Upper lobe of left lung (tissue), 6 donors: Measurements from ENCODE around the gene LCN15. TPM values are rescaled to one million over a fixed set of nuclear protein-coding genes. Genes with fewer than 3 reads are reported as not detected.

Source experiments
- ATAC-seq, 2 donors: fragments of 200-7000 bp; cut with Tn5 transposase; one replicate each; pipeline ENCODE4 v1.9.1; 2022; ENCODE audit warnings: mild to moderate bottlenecking in 2 of 2, moderate library complexity in 2 of 2; ENCODE audit not compliant: low FRiP score in 2 of 2
- DNase-seq, 2 donors: peaks; one replicate each; pipeline ENCODE4 v3.0.0-alpha.2; 2019 to 2020
- H3K27ac ChIP-seq, 4 donors: fragments of 200-600 bp; sonication (generic); one replicate each; pipeline ENCODE4 v1.5.1; 2016 to 2019
- H3K27me3 ChIP-seq, 4 donors: fragments of 200-600 bp; sonication (generic); one replicate each; pipeline ENCODE4 v1.5.1; 2017 to 2019
- H3K36me3 ChIP-seq, 4 donors: fragments of 200-600 bp; sonication (generic); one replicate each; pipeline ENCODE4 v1.5.1; 2016 to 2019
- H3K4me1 ChIP-seq, 4 donors: fragments of 200-600 bp; sonication (generic); one replicate each; pipeline ENCODE4 v1.5.1; 2018 to 2019
- H3K4me3 ChIP-seq, 4 donors: fragments of 200-600 bp; sonication (generic); one replicate each; pipeline ENCODE4 v1.5.1; 2017 to 2019; ENCODE audit warnings: mild to moderate bottlenecking in 2 of 4, moderate library complexity in 1 of 4
- H3K9me3 ChIP-seq, 4 donors: fragments of 200-600 bp; sonication (generic); one replicate each; pipeline ENCODE4 v1.5.1; 2018 to 2019
- EP300 ChIP-seq, 4 donors: sonication (generic); formaldehyde crosslinking; IDR thresholded peaks; one replicate each; pipeline ENCODE4 v1.5.1; 2017; ENCODE audit warnings: antibody characterized with exemption in 4 of 4, control low read depth in 2 of 4
- POLR2A ChIP-seq, 4 donors: fragments of 450-650 bp; IDR thresholded peaks; one replicate each; pipeline ENCODE4 v1.5.1; 2016 to 2017; ENCODE audit warnings: antibody characterized with exemption in 4 of 4, mild to moderate bottlenecking in 2 of 4
- POLR2AphosphoS5 ChIP-seq, 2 donors: sonication (generic); formaldehyde crosslinking; IDR thresholded peaks; one replicate each; pipeline ENCODE4 v1.5.1; 2017; ENCODE audit warnings: antibody characterized with exemption in 2 of 2
- WGBS, 2 donors: methylation state at CpG; one replicate each; pipeline ENCODE4 v1.1.5; 2017 to 2018; 5-methylcytosine and 5-hydroxymethylcytosine counted together
- small RNA-seq, 4 donors: library from RNA; depleted of rRNA; stranded (forward); fragments of <200 nt; gene quantifications; one replicate each; pipeline ENCODE3, GENCODE V24; 2016
- total RNA-seq, 6 donors: library from RNA; depleted of rRNA in 4 of 6; stranded (reverse); fragments of >200 nt in 4 of 6; gene quantifications; one replicate each; pipeline versions ENCODE4 v1.1.0 to v1.2.1, GENCODE V29; 2016 to 2021
- TF ChIP-seq, protein P1 (sequence below), 6 experiments: fragments of 450-650 bp in 4 of 6; fragments of 200-600 bp in 2 of 6; sonication (generic) in 2 of 6; IDR thresholded peaks; one replicate each; pipeline ENCODE4 v1.5.1; 2016 to 2019; ENCODE audit warnings: antibody characterized with exemption in 6 of 6
- donor health status: DM: no; HTN: no; CAD: no; lungs with moderate emphysema.
- donor health status: DM: no; HTN: yes; CAD: no; lungs with severe emphysema.

Gene LCN15
- total RNA-seq, 6 donors from 2014 or later, result 0.23 TPM; not detected in 5

DNA sequence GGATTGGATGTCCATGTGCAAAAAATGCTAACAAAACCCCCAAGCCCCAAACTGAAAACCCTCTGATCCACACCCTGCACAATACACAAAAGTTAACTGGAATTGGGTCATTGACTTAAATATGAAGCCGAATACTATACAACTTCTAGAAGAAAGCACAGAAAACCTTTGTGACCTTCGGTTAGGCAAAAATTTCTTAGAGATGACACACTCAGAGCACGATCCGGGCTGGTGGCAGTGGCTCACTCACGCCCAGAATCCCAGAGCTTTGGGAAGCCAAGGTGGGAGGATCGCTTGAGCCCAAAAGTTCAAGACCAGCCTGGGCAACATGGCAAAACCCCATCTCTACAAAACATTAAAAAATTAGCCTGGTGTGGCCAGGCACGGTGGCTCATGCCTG lies 53.8 kb downstream of the LCN15 start:
- DNase-seq, result no peak
- peaks cover 30 to 39% (median 34%) of the 10 kb centered on the region in 4 donors for H3K4me1 ChIP-seq
- peaks cover 0 to 12% (median 2%) of the 10 kb centered on the region in 4 donors for H3K27me3 ChIP-seq
- WGBS, 2 donors, result 94 to 95% methylated on average over 7 of the region's 7 CpGs
- ATAC-seq, result no peak
- H3K9me3 ChIP-seq, result no peaks in the 10 kb centered on the region
- no peak for TF ChIP-seq EP300 (IDR thresholded peaks at IDR 0.05)
- TF ChIP-seq POLR2A (IDR thresholded peaks at IDR 0.05), result no peak
- TF ChIP-seq POLR2AphosphoS5 (IDR thresholded peaks at IDR 0.05), result no peak
- TF ChIP-seq, protein P1, sequence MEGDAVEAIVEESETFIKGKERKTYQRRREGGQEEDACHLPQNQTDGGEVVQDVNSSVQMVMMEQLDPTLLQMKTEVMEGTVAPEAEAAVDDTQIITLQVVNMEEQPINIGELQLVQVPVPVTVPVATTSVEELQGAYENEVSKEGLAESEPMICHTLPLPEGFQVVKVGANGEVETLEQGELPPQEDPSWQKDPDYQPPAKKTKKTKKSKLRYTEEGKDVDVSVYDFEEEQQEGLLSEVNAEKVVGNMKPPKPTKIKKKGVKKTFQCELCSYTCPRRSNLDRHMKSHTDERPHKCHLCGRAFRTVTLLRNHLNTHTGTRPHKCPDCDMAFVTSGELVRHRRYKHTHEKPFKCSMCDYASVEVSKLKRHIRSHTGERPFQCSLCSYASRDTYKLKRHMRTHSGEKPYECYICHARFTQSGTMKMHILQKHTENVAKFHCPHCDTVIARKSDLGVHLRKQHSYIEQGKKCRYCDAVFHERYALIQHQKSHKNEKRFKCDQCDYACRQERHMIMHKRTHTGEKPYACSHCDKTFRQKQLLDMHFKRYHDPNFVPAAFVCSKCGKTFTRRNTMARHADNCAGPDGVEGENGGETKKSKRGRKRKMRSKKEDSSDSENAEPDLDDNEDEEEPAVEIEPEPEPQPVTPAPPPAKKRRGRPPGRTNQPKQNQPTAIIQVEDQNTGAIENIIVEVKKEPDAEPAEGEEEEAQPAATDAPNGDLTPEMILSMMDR (IDR thresholded peaks at IDR 0.05), result no peak
- no peak overlapping the region for H3K27ac ChIP-seq
- no peak overlapping the region for H3K4me3 ChIP-seq
- H3K36me3 ChIP-seq, result no peaks in the 10 kb centered on the region

Small RNAs within 50 kb of the gene (small RNA-seq; reads per million reads assigned to genes)
- gene AL355987.2, result 0 reads per million in 4 donors
- gene ATP6V1G1P3, result 0 reads per million in 4 donors
- 0 reads per million in 4 donors for gene MIR6722

Other genes with a start within 250 kb of the LCN15 start
- gene NOTCH1, start 218.5 kb downstream of the LCN15 start, total RNA-seq, result 100 to 1,000 TPM in 4 of 6 donors, 10 to 100 TPM in 2; 49.6 to 175 (median 110) TPM
- gene EGFL7, start 101.6 kb downstream of the LCN15 start, total RNA-seq, result 100 to 1,000 TPM in 5 of 6 donors, 10 to 100 TPM in 1; 77.9 to 321 (median 165) TPM
- 100 to 1,000 TPM in 5 of 6 donors, 10 to 100 TPM in 1; 70.2 to 242 (median 140) TPM for gene AGPAT2, start 77.1 kb downstream of the LCN15 start, total RNA-seq
- gene DIPK1B, start 51.9 kb downstream of the LCN15 start, total RNA-seq, result 10 to 100 TPM in 5 of 6 donors, 1 to 10 TPM in 1; 9.7 to 24.1 (median 17.0) TPM
- 10 to 100 TPM in 1 of 6 donors, 1 to 10 TPM in 4, under 1 TPM in 1; 0.39 to 17.8 (median 2.2) TPM for gene LCN10, start 21.6 kb downstream of the LCN15 start, total RNA-seq
- gene LCN6, start 16.0 kb downstream of the LCN15 start, total RNA-seq, result 10 to 100 TPM in 1 of 6 donors, 1 to 10 TPM in 3, not detected in 2; 2.7 to 35.1 (median 5.5) TPM
- gene LCN8, start 6.3 kb downstream of the LCN15 start, total RNA-seq, result not detected
- gene TMEM141, start 26.8 kb upstream of the LCN15 start, total RNA-seq, result 100 to 1,000 TPM in 2 of 6 donors, 10 to 100 TPM in 4; 55.5 to 134 (median 80.5) TPM
- 100 to 1,000 TPM in 1 of 6 donors, 10 to 100 TPM in 1, 1 to 10 TPM in 4; 1.9 to 130 (median 6.6) TPM for gene CCDC183, start 31.8 kb upstream of the LCN15 start, total RNA-seq
- 100 to 1,000 TPM in 2 of 6 donors, 10 to 100 TPM in 4; 47.2 to 128 (median 78.9) TPM for gene RABL6, start 43.4 kb upstream of the LCN15 start, total RNA-seq
- 1 to 10 TPM; 1.4 to 7.3 (median 3.0) TPM for gene AJM1, start 78.0 kb upstream of the LCN15 start, total RNA-seq
- 100 to 1,000 TPM in 1 of 6 donors, 10 to 100 TPM in 5; 51.3 to 135 (median 64.1) TPM for gene PHPT1, start 84.9 kb upstream of the LCN15 start, total RNA-seq
- gene MAMDC4, start 87.8 kb upstream of the LCN15 start, total RNA-seq, result 10 to 100 TPM in 3 of 6 donors, 1 to 10 TPM in 3; 2.1 to 18.9 (median 11.0) TPM
- gene EDF1, start 101.8 kb upstream of the LCN15 start, total RNA-seq, result 100 to 1,000 TPM; 137 to 312 (median 282) TPM
- 10 to 100 TPM; 10.6 to 20.8 (median 13.4) TPM for gene TRAF2, start 122.0 kb upstream of the LCN15 start, total RNA-seq
- gene FBXW5, start 180.2 kb upstream of the LCN15 start, total RNA-seq, result 100 to 1,000 TPM in 5 of 6 donors, 10 to 100 TPM in 1; 93.3 to 191 (median 153) TPM
- gene C8G, start 180.7 kb upstream of the LCN15 start, total RNA-seq, result 1 to 10 TPM in 3 of 6 donors, not detected in 3; 1.8 to 4.4 (median 2.1) TPM
- gene LCN12, start 187.8 kb upstream of the LCN15 start, total RNA-seq, result 1 to 10 TPM in 4 of 6 donors, under 1 TPM in 1, not detected in 1; 0.89 to 5.2 (median 2.3) TPM
- gene PTGDS, start 213.0 kb upstream of the LCN15 start, total RNA-seq, result 100 to 1,000 TPM in 5 of 6 donors, 10 to 100 TPM in 1; 31.7 to 395 (median 246) TPM
- gene LCNL1, start 218.5 kb upstream of the LCN15 start, total RNA-seq, result 1 to 10 TPM in 4 of 6 donors, under 1 TPM in 1, not detected in 1; 0.61 to 6.3 (median 1.8) TPM
- gene PAXX, start 227.9 kb upstream of the LCN15 start, total RNA-seq, result 100 to 1,000 TPM in 1 of 6 donors, 10 to 100 TPM in 5; 41.8 to 150 (median 52.8) TPM
- gene CLIC3, start 232.1 kb upstream of the LCN15 start, total RNA-seq, result 100 to 1,000 TPM in 2 of 6 donors, 10 to 100 TPM in 4; 41.9 to 132 (median 85.2) TPM